Upper lobe of right lung (tissue), 1 donor: ENCODE data around the gene EYA2. TPM values are rescaled to one million over a fixed set of nuclear protein-coding genes. Genes with fewer than 3 reads are reported as not detected.
"Not testable (repeated sequence)": the region's sequence is repeated elsewhere in the genome, so short reads cannot be mapped to it uniquely, and the experiment has no call there.

Experiments
- ATAC-seq: fragments of 200-7000 bp; cut with Tn5 transposase; one replicate; pipeline ENCODE4 v1.9.1; 2020; ENCODE audit warnings: mild to moderate bottlenecking, moderate library complexity
- DNase-seq: peaks from one replicate; pipeline ENCODE4 v3.0.0-alpha.2; 2020
- H3K27ac ChIP-seq: fragments of 200-600 bp; one replicate; pipeline ENCODE4 v1.8.0; 2022
- H3K27me3 ChIP-seq: fragments of 200-600 bp; one replicate; pipeline ENCODE4 v1.8.0; 2022; ENCODE audit warnings: mild to moderate bottlenecking
- H3K36me3 ChIP-seq: fragments of 200-600 bp; one replicate; pipeline ENCODE4 v1.8.0; 2022
- H3K4me1 ChIP-seq: fragments of 200-600 bp; one replicate; pipeline ENCODE4 v1.8.0; 2022
- H3K4me3 ChIP-seq: fragments of 200-600 bp; one replicate; pipeline ENCODE4 v1.8.0; 2022; ENCODE audit warnings: mild to moderate bottlenecking
- H3K9me3 ChIP-seq: fragments of 200-600 bp; one replicate; pipeline ENCODE4 v1.8.0; 2022
- intact Hi-C: fragments of 100-400 bp; cut with DNase I; formaldehyde crosslinking; loops from one replicate; pipeline ENCODE4 v1.11.0; 2022
- total RNA-seq: library from RNA; stranded (reverse); fragmentation: NEBNext Ultra II Directional; extraction: Animal tissue kit (Norgen Biotek cat#: 25700); gene quantifications from one replicate; pipeline ENCODE4 v1.2.1, GENCODE V29; 2021
- TF ChIP-seq, protein P1 (sequence below): fragments of 200-600 bp; IDR thresholded peaks from one replicate; pipeline ENCODE4 v1.8.0; 2022; ENCODE audit warnings: antibody characterized with exemption
- donor health status: DM: no; HTN: yes; CAD: no; lungs with severe emphysema.

Gene EYA2
- total RNA-seq, 1 donor from 2014 or later = 1.8 TPM

DNA sequence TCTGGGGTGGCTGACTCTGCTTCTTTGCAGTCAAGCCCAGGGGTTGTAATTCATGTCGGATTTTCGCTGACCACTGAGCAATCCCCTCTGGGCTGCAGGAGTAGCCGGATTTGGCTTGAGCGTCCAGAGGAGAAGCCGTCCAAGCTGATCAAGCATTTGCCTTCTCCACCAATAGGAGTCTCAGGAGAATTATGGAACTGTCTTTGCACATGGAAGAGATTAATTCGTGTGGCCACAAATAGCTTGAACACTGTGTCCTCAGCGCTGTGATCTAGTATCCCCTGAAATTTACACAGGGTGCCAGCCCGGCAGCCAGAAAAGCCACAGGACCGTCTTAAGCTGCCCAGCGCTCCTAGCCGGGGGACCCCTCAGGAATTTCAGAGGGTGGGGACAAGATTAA, 37.1 kb downstream of the EYA2 start:
- Histone ChIP-seq H3K36me3 (no peaks in the 10 kb centered on the region), H3K27me3 (peaks cover 21% of the 10 kb centered on the region), H3K4me3 (no peak overlapping the region), H3K27ac (no peak overlapping the region), H3K4me1 (no peaks in the 10 kb centered on the region), H3K9me3 (no peaks in the 10 kb centered on the region)
- no peak for DNase-seq
- ATAC-seq = no peak
- intact Hi-C loops = no loop called here
- TF ChIP-seq, protein P1, sequence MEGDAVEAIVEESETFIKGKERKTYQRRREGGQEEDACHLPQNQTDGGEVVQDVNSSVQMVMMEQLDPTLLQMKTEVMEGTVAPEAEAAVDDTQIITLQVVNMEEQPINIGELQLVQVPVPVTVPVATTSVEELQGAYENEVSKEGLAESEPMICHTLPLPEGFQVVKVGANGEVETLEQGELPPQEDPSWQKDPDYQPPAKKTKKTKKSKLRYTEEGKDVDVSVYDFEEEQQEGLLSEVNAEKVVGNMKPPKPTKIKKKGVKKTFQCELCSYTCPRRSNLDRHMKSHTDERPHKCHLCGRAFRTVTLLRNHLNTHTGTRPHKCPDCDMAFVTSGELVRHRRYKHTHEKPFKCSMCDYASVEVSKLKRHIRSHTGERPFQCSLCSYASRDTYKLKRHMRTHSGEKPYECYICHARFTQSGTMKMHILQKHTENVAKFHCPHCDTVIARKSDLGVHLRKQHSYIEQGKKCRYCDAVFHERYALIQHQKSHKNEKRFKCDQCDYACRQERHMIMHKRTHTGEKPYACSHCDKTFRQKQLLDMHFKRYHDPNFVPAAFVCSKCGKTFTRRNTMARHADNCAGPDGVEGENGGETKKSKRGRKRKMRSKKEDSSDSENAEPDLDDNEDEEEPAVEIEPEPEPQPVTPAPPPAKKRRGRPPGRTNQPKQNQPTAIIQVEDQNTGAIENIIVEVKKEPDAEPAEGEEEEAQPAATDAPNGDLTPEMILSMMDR = no peak

DNA sequence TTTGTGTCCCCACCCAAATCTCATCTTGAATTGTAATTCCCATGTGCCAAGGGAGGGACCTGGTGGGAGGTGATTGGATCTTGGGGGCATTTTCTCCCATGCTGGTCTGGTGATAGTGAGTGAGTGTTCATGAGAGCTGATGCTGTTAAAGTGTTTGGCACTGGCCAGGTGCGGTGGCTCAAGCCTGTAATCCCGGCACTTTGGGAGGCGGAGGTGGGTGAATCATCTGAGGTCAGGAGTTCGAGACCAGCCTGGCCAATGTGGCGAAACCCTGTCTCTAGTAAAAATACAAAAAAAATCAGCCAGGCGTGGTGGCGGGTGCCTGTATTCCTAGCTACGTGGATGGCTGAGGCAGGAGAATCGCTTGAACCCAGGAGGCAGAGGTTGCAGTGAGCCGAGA, 37.8 kb downstream of the EYA2 start:
- intact Hi-C loops, ATAC-seq, H3K4me1 ChIP-seq, H3K36me3 ChIP-seq, DNase-seq, H3K9me3 ChIP-seq, H3K4me3 ChIP-seq, H3K27ac ChIP-seq: not testable (repeated sequence)
- H3K27me3 ChIP-seq = peaks cover 16% of the 10 kb centered on the region

DNA sequence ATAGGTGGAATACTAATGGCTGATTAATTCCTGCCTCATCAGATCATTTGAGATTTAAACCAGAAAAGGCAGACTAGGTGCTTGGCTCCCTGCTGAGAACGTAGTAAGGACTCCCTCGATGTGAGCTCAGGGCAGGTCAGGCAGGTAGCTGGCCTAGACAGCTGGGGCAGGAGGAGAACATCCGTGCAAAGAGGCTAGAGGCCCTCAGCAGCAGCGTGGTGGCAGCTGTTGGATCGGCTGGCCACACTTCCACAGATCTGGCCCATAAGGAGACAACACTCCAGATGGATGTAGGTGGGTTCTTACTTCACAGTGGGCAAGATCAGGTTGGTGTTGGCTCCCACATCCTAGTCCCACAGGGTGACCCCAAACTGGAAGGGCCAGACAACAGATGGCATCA, 38.5 kb downstream of the EYA2 start:
- ATAC-seq (no peak), DNase-seq (no peak)
- H3K27ac ChIP-seq = no peak overlapping the region
- TF ChIP-seq, protein P1 = no peak
- H3K4me1 ChIP-seq = no peaks in the 10 kb centered on the region
- H3K36me3 ChIP-seq = no peaks in the 10 kb centered on the region
- intact Hi-C loops = no loop called here
- peaks cover 14% of the 10 kb centered on the region for H3K27me3 ChIP-seq
- no peaks in the 10 kb centered on the region for H3K9me3 ChIP-seq
- H3K4me3 ChIP-seq = no peak overlapping the region

DNA sequence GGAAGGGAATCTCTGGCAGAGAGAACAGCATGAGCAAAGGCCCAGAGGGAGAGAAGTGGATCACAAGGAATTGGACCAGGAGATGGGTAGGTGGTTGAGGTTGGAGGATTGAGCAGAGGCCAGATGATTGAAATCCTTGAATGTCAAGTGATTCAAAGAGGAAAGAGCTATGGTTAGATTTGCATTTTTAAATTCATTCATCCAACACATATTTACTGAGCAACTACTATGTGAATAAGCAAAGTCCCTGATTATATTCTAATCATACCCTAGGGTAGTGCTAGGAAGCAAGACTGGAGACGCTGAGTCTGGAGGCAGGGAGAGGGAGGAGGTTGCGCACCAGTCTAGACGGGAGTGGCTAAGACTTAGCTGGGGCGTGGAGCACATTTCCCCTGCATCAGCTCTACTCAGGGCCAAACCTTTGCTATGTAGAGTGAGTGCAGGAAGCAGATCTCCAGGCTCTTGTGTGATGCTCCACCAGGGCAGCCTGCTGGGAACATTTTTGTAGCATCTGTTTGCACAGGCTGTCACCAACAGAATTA, 40.2 kb downstream of the EYA2 start:
- TF ChIP-seq, protein P1 = no peak
- H3K27me3 ChIP-seq = peaks cover 14% of the 10 kb centered on the region
- no peak overlapping the region for H3K4me3 ChIP-seq
- intact Hi-C loops = no loop called here
- H3K4me1 ChIP-seq = no peaks in the 10 kb centered on the region
- H3K36me3 ChIP-seq = no peaks in the 10 kb centered on the region
- ATAC-seq (no peak), DNase-seq (no peak)
- no peak overlapping the region for H3K27ac ChIP-seq
- H3K9me3 ChIP-seq = no peaks in the 10 kb centered on the region

DNA sequence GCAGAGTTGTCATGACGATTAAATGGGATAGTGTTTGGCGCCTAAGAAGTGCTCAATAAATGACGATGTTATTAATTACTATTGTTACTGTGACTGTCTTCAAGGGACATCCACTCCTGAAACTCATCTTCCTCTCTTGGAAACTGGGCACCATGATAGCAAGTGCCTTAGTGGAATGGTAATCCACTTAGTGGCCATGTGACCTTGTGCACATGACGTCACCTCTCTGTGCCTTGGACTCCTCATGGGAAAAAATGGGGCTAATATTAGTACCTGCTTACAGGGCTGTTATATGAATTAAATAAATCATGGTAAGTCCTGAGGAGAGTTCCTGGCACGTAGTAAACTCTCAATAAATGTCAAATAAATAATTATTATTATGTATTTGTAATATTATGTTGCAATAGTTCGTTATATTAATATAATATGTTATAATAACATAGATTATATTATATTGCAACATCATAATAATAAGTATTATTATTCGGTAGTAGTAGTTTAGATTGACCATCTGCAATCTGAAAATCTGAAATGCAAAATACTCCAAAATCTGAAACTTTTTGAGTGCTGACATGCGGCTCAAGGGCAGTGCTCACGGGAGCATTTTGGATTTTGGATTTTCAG, 40.9 kb downstream of the EYA2 start:
- no peaks in the 10 kb centered on the region for H3K9me3 ChIP-seq
- no peaks in the 10 kb centered on the region for H3K4me1 ChIP-seq
- intact Hi-C loops = no loop called here
- peaks cover 13% of the 10 kb centered on the region for H3K27me3 ChIP-seq
- ATAC-seq (no peak), DNase-seq (no peak)
- no peak overlapping the region for H3K4me3 ChIP-seq
- TF ChIP-seq, protein P1 = no peak
- no peaks in the 10 kb centered on the region for H3K36me3 ChIP-seq
- H3K27ac ChIP-seq = no peak overlapping the region

DNA sequence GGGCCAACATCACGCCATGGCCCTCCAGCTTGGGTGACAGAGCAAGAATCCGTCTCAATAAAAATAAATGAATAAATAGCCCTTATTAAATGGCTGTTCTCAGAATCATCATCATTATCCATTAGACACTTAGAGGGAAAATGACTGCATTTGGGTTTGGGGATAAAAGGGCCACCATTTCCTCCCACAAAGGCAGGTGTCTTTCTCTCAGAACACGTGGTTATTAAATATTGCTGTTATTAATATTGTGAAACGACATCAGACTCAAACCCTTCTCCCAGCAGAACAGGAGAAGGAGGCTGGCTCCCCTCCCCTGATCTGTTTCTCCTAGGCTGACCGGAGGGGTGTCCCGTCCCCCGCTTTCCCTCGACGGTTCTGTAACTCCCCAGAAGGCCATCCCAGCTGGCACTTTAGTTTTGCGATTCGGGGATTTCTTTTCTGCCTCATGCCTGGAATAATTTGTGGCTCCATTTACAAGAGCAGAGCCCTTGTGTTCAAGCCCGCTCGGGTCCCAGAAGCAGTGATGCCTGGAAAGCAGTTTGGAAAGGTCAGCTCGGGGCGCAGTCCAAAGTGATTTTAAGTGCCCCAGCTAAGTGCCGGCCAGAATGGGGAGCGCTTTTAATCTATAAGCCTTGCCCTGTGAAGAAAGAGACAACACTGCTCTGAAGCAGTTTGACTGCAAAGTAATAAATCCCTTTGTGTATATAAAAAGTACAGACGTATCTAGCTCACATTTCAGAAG, 41.9 kb downstream of the EYA2 start:
- Histone ChIP-seq H3K4me1 (no peaks in the 10 kb centered on the region), H3K9me3 (no peaks in the 10 kb centered on the region), H3K27ac (no peak overlapping the region), H3K4me3 (no peak overlapping the region), H3K36me3 (no peaks in the 10 kb centered on the region), H3K27me3 (peaks cover 16% of the 10 kb centered on the region)
- TF ChIP-seq, protein P1 = no peak
- ATAC-seq = no peak
- intact Hi-C loops = no loop called here
- no peak for DNase-seq
